Measurements from ENCODE around the gene PTPRD.

PTPRD gene

DNA sequence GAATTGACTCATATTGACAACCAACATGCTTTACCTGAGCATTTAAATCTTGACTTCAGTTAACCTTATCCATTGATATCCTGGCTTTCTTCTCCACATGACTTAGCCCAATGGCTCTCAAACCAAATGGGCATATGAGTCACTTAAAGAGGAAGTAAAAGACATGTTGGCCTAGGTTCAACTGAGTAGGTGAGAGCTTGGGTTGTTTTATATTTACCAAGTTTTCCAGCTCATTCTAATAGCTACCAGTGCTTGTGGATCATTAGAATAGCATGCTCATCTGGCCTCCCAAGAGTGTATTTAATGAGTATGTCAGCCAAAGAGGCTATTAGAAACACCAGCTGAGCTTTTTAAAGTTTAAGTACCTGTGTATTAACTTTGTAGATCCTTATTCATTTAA, 1049.0 kb downstream of the PTPRD start:
- DNase-seq (ENCODE audit: low read depth, low spot score): no peak
- H3K27ac ChIP-seq: no peak overlapping the region

DNA sequence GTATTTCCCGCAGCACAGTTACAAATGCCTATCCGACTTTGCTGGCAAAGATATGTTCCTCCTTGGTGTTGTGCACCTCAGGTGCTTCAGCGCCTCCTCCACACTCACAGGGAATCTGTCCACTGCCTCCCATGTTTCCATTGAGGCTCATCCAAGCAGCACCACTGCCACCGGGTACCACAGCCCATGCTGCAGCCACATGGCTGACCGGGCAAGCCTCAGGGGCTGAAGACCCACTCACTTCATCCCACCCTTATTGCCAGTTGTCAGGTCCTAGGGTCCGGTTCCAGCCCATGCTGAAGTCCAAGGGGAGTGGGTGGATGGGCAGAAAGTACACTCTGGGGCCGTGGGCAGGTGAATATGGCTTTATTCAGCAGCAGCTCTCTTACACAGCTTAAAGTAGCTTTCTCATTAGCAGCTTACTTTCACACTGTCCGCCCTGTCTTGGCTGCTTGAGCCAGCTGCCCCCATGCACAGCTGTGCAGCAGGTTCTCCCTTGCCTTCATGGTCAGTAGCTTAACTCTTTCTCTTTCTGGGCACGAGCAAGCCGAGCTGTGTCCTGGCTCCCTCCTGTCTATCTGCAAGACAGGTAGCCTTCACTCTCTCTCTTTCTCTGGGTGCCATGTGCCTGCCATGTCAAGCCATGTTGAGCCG, 1052.3 kb downstream of the PTPRD start:
- DNase-seq (ENCODE audit: low read depth, low spot score): no peak
- H3K27ac ChIP-seq: no peak overlapping the region

DNA sequence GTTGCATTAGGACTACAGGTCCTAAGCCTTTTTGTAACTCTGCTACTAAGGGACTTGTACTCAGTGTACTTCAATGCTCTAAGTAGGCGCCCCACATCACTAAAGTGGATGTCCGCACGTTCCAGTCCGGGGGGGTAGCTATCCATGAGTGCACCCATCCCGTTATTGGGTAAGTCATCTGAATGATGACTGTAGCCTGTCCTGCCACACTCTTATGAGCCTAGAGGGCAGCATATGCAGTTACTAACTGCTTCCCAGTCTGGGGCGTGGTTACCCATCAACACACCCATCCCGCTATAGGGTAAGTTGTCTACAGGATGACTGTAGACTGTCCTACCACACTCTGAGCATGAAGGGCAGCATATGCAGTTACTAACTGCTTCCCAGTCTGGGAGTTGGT, 1053.9 kb downstream of the PTPRD start:
- no peak for DNase-seq (ENCODE audit: low read depth, low spot score)
- no peak overlapping the region for H3K27ac ChIP-seq

DNA sequence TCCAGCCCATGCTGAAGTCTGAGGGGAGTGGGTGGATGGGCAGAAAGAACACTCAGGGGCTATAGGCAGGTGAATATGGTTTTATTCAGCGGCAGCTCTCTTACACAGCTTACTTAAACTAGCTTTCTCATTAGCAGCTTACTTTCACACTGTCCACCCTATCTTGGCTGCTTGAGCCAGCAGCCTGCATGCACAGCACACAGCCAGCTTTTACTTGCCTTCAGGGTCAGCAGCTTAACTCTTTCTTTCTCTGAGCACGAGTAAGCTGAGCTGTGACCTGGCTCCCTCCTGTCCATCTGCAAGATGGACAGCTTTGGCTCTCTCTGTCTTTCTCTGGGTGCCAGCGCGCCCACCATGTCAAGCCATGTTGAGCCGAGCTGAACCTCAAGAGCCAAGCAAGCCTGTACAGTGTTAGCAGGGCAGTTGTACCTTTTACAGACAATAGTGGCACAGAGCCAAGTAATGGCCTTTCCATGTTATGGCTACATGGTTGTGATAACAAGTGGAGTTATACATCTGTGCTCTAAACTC, 1054.9 kb downstream of the PTPRD start:
- DNase-seq (ENCODE audit: low read depth, low spot score): no peak
- H3K27ac ChIP-seq: no peak overlapping the region

DNA sequence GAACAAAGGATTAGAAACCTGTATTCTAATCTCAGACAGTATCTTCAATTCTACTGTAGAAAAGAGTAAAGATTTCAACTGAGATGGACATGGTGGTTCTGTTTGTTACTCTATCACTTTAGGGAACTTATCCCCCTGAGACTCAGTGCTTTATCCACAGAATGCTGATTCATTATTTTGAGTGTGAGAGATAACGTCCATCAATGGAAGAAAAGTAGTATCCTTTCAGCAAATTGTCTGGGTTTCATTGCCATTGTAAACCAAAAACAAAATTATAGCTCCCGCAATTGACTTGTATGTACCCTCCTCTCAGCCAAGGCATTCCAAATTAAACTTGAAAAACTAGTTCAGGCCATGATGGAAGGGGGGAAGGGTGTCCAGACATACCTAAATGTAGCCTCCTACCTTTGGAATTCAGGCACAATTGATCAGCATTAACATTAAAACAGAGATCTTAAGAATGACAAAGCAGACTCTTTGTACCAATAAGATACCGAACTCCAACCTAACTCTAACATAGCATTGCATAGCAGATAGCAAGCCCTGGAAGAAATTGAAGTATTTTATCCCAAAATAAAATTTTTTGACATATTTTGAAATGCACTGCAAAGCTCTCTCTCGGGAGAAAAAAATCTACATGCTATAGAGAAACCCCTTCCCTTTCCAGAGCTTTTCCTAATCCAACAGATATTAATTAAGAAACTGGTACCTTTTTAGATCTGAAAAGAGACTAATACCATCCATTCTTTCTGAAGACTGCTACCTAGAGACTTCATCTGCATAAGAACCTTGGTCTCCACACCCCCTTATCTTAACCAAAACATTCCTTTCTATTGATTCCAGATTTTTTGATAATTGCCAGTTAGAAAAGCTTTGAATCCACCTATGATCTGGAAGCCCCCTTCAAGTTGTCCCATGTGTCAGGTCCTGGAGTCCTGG, 1055.7 kb downstream of the PTPRD start:
- DNase-seq (ENCODE audit: low read depth, low spot score): no peak
- H3K27ac ChIP-seq: no peak overlapping the region

DNA sequence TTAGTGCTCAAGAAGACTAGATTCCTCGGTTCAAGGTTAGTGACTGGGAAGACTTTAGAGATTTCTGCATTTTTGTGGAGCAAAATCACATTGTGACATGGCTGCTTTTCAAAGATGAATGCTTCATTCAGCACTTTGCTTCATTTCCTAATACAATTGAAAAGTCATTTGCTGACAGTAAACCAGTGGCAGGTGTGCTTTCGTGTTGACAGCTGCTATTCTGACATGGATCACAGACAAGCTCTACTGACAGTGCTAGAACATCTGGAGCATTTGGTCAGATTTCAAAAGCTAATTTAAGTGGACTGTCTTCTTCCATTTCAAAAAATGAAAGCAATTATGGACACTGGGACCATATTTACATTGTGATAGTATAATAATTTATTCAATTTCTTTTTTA, 1060.1 kb downstream of the PTPRD start:
- DNase-seq (ENCODE audit: low read depth, low spot score): no peak
- H3K27ac ChIP-seq: no peak overlapping the region

DNA sequence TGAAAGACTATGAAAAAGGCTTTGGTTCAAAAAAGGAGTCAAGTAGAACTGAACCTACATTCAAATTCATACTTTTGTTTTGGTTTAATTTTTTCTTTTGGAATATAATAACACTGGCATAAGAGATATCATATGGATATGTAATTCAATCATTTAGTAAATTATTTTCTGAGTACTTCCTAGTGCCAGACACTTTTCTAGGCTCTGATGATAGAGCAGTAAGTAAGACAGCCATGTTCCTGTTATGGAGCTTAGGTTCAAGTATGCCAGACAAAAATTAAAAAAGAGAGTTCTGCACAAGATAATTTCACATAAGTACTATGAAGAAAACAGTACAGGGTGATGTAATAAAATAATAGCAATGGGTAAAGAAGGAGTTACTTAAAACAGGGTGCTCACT, 1074.0 kb downstream of the PTPRD start:
- no peak for DNase-seq (ENCODE audit: low read depth, low spot score)
- H3K27ac ChIP-seq: no peak overlapping the region

DNA sequence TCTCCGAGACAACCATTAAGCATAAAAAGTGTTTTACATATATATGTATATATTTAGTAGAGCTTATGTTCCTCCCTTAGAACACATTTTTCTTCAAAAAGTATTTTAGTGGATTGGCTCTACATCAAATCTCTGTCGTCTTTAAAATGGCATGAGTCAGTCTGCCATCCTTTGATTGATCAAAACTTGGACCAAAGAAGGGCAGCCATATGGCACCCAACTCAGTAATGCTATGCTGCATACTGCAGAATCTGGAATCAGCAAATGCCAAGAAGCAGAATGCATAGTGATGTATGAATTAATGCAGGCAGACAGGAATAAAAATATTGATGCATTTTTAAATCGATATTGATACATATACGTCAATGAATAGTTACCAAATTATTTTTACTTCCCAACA, 1074.4 kb downstream of the PTPRD start:
- H3K27ac ChIP-seq: no peak overlapping the region
- no peak for DNase-seq (ENCODE audit: low read depth, low spot score)

DNA sequence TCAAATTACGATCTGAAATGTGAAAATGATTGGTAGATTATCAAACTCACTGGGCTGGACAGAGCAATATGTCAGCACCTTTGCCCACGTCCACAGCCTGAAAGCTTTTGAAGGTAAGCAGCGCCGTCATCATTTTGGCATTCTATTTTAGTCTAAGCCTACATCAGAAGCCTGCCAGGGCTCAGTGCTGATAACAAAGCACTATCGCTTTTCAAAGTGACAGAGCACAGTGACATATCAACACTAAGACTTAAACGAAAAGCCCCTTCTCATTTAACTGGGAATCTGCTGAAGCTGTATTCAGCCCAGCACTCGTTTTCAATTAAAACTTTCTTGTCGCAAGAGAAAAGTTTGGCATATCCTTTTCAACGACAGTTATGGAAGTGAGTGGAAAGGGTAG, 1076.3 kb downstream of the PTPRD start:
- H3K27ac ChIP-seq: no peak overlapping the region
- no peak for DNase-seq (ENCODE audit: low read depth, low spot score)

DNA sequence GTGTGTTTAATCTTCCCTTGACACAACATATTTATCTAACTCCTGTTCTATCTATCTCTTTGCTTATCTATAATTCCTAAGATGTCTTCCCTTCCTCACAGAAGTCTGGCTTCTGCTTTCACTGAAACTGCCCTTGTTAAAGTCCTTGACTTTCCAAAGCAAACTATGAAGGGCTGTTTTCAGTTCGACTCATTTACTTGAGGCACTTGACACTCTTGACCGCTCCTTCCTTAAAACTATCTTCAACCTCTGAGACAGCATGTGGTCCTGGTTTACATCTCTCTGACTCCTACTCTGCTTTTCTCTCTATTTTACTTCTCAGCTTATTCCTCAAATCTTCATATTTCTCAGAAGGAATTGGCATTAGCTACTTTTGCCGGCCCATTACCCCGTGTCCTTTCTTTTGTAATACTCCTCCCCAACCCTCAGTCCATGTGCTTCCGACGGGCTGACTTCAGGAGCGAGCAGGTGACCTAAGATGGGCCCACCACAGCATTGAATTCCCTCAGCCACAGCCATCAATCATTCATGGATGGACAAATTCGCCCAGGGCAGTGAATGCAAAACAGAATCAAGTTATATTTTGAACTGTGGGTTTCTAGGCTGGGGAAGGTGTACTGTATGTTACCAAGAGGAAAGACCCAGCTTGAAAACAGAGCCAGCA, 1089.2 kb downstream of the PTPRD start:
- DNase-seq (ENCODE audit: low read depth, low spot score): no peak
- H3K27ac ChIP-seq: no peak overlapping the region

DNA sequence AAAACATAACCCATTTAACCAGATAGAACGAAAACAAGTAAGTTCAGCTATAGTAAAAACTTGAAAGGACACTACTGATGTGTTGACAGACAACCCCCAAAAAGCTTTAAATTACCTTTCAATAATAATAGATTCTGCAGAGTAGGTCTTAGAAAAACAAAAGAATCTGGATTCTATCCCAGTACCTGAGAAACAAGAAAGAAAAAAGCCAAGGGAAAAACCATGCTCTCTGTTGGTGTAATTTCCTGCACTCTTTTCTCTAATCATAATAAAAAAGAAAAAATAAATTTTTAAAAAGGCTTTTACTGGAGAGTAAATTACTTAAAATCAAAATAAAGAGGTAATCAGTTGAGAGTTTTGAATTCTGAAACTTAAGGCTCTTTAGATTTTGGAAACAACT, 1090.4 kb downstream of the PTPRD start:
- H3K27ac ChIP-seq: no peak overlapping the region
- no peak for DNase-seq (ENCODE audit: low read depth, low spot score)

DNA sequence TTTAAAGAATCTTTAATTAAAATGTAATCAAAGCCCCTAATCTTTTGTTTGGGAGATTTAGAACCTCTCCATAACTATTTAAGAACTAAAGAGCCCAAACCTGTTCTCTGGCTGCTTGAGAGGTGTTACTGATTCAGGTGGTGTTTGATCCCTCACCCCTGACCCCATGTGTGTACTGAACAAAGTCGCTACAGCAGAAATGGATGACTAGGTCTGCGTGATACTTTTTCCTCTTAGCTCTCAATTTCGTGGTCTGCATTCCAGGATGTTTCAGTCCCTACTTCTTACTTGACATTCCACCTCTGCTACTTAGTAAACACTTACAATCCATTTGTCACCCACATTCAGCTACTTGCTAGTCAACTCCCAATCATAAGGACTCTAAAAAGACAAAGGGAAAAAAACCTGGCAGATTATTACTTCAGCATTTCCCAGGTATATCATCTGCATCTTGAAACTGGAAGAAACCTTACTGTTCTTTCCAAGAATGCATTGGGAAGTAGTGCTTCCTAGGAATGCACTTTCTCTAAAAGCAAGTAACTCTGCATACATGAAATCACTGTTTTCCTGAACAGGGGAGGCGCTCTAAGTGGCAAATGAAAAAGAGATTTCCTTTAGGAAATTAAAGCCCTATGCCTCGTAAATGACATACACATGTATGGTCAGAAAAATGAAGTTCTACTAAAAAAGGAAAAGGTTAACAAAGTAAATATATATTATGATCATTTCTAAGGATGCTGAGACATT, 1091.6 kb downstream of the PTPRD start:
- H3K27ac ChIP-seq: no peak overlapping the region
- DNase-seq (ENCODE audit: low read depth, low spot score): no peak

DNA sequence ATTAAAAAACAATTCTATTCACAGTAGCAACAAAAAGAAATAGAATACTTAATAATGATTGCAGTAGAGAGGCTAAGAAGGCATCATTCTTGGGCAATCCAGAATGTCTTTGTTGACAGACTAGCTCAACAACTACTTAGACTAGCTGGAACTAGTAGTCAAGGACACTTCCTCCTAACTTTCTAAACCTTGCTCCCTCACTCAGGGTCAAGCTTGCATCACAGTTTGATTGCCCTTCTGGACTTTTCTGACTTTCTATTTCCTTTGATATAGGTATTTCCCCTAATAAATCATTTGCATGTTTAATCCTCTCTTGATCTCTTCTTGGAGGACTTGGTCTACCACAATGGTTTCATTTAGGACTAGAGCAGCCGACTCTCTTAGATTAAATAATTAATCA, 1107.9 kb downstream of the PTPRD start:
- no peak overlapping the region for H3K27ac ChIP-seq
- no peak for DNase-seq (ENCODE audit: low read depth, low spot score)

DNA sequence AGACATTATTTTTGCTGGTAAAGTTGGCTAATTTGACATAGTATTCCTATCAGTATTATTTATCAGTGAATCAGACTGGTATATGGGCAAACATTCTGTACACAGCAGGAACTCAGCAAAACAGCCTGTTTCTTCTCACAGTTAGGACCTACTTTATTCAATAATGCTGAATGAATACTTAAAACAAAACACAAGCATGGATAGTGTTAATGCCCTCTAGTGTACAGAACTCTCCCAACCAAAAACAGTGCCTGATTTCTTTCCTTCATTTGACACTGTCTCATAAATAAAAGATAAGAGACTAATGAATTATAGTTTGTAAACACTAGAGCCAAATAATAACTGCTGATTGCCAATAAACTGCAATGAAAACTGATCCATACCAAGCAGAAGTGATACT, 1113.3 kb downstream of the PTPRD start:
- no peak for DNase-seq (ENCODE audit: low read depth, low spot score)
- H3K27ac ChIP-seq: no peak overlapping the region

DNA sequence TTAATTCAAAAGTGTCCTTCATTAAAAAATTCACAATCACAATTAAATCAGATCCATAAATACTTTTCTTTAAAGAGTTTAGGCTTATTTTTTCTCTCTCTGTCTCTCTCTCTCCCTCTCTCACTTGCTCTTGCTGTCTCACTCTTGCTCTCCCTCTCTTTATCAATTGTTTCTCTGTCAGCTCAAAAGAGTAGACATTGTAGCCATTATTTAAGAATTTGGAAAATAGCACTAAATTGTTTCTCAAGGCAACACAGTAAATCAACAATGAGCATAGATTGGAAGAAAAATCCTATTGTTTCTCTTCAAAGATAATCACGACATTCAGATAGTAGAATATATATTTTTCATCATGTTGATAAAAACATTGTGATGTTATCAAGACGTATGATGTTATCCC, 1114.0 kb downstream of the PTPRD start:
- no peak overlapping the region for H3K27ac ChIP-seq
- DNase-seq (ENCODE audit: low read depth, low spot score): no peak

DNA sequence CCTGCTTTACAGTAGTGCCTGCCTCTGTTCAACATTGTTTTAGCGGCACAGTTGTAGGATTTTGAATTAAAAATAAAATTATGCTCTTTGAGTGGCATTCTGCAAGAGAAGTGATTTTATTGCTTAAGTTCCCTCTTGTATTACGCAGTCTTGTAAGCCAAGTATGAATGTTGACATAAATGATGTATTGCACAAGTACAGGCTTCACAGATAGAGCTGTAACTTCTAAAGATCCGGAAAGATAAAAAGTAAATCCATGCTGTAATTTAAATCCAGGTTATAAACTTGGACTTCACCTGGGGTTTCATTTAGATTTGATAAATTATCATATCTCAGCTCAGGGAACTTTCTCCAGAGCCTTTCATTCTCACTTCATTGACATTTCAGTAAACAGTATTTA, 1114.7 kb downstream of the PTPRD start:
- H3K27ac ChIP-seq: no peak overlapping the region
- DNase-seq (ENCODE audit: low read depth, low spot score): no peak

DNA sequence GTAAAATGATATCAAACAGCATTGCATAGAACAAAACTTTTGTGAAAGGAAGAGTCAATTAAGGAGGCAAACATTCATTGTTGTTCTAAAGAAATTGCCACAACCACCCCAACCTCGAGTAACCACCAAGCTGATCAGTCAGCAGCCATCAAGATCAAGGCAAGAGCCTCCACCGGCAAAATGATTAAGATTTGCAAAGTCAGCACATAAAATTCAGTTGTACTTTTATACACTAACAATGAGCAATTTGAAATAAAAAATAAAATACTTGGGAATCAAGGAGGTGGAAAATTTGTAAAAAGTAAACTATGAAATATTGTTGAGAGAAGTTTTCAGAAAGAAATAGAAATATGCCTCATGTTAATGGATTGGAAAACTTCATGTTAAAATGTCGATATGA, 1118.5 kb downstream of the PTPRD start:
- no peak for DNase-seq (ENCODE audit: low read depth, low spot score)
- H3K27ac ChIP-seq: no peak overlapping the region

DNA sequence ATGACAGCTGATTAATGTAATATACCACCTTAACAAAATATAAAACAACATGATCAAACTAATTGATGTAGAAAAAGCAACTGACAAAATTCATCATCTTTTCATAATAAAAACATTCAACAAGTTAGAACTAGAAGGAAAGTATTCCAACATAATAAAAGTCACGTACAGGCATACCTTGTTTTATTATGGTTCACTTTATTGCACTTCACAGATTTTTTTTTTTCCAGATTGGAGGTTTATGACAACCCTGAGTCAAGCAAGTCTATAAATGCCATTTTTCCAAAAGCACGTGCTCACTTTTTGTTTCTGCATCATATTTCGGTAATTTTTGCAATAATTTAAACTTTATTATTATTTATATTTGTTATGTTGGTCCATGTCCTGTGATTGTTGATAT, 1120.3 kb downstream of the PTPRD start:
- DNase-seq (ENCODE audit: low read depth, low spot score): no peak
- H3K27ac ChIP-seq: no peak overlapping the region

DNA sequence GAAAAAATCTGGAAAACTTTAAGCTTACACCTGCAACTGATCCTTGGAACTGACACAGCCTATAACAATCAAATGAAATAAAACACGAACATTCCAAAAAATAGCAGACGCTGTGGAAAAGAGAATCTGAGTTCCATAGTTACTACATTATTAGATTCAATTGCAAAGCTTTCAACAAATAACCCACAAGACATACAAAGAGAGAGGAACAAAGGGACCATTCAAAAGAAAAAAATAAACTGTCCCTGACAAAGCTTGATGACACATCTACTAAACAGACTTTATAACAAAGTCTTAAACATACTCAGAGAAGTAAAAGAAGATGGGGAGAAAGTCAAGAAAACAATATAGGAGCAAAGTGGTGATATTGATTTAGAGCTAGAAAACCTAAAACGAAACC, 1123.6 kb downstream of the PTPRD start:
- DNase-seq (ENCODE audit: low read depth, low spot score): no peak
- no peak overlapping the region for H3K27ac ChIP-seq

DNA sequence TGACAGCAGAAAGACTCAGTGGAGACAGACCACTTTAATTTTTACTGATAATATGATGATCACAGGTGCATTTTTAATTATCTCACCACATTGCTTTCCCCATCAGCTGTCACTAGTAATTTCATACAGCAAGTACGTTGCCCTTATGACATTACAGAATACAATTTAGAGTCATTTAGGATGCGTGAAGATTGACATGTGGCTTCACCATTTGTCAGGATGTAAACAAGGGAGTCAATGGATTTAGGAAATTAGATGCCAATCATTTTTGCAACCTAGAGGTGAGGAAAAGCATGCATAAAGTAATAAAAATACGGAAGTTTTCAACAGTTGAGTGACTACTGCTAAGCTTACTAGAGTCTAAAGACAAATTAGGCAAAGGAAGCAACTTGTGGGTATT, 1129.6 kb downstream of the PTPRD start:
- no peak for DNase-seq (ENCODE audit: low read depth, low spot score)

More for the DNA sequence above, 1129.6 kb downstream of the PTPRD start:
- no peak overlapping the region for H3K27ac ChIP-seq
